GM23338 (cell line): ENCODE measurements around the gene NTM. TPM values are rescaled to one million over a fixed set of nuclear protein-coding genes. Genes with fewer than 3 reads are reported as not detected.

Source experiments
- ATAC-seq: fragments of 200-7000 bp; cut with Tn5 transposase; 3 replicates; pipeline ENCODE4 v1.9.1; 2020
- DNase-seq: peaks from one replicate; pipeline ENCODE4 v3.0.0-alpha.2; 2015; ENCODE audit warnings: low spot score
- H2AFZ ChIP-seq: fragments of 200-600 bp; sonication (generic); 2 replicates; pipeline ENCODE4 v1.8.0; 2016; ENCODE audit warnings: antibody characterized with exemption, mild to moderate bottlenecking, moderate library complexity
- H3F3A ChIP-seq: fragments of 200-600 bp; sonication (generic); replicated peaks from 2 replicates; pipeline ENCODE4 v1.8.0; 2017; ENCODE audit warnings: antibody characterized with exemption, mixed run types, low read depth
- H3K27ac ChIP-seq: fragments of 200-600 bp; sonication (generic); 2 replicates; pipeline ENCODE4 v1.6.1; 2016; ENCODE audit warnings: low read depth
- H3K27me3 ChIP-seq: fragments of 200-600 bp; sonication (generic); 2 replicates; pipeline ENCODE4 v1.8.0; 2016; ENCODE audit warnings: mild to moderate bottlenecking, mixed run types, moderate library complexity; ENCODE audit not compliant: insufficient read depth
- H3K36me3 ChIP-seq: fragments of 200-600 bp; sonication (generic); 2 replicates; pipeline ENCODE4 v1.8.0; 2016; ENCODE audit warnings: mild to moderate bottlenecking; ENCODE audit not compliant: insufficient read depth
- H3K4me1 ChIP-seq: fragments of 200-600 bp; sonication (generic); 2 replicates; pipeline ENCODE4 v1.8.0; 2016; ENCODE audit warnings: mild to moderate bottlenecking, moderate library complexity; ENCODE audit not compliant: insufficient read depth
- H3K4me2 ChIP-seq: fragments of 200-600 bp; sonication (generic); 2 replicates; pipeline ENCODE4 v1.7.1; 2017; ENCODE audit warnings: mixed run types
- H3K4me3 ChIP-seq: fragments of 200-600 bp; sonication (generic); 2 replicates; pipeline ENCODE4 v1.6.1; 2016; ENCODE audit warnings: mixed run types
- H3K79me2 ChIP-seq: fragments of 200-600 bp; sonication (generic); replicated peaks from 2 replicates; pipeline ENCODE4 v1.8.0; 2017; ENCODE audit warnings: mild to moderate bottlenecking; ENCODE audit not compliant: insufficient read depth
- H3K9me2 ChIP-seq: fragments of 200-600 bp; sonication (generic); 2 replicates; pipeline ENCODE4 v1.8.0; 2017; ENCODE audit not compliant: insufficient read depth
- H4K20me1 ChIP-seq: fragments of 200-600 bp; sonication (generic); replicated peaks from 2 replicates; pipeline ENCODE4 v1.8.0; 2017; ENCODE audit warnings: mild to moderate bottlenecking; ENCODE audit not compliant: insufficient read depth
- H3K27ac Mint-ChIP-seq: 2 replicates; pipeline ENCODE4 v1.8.0; 2020; ENCODE audit warnings: inconsistent platforms, mild to moderate bottlenecking, moderate library complexity, mixed read lengths
- H3K27me3 Mint-ChIP-seq: 3 replicates; pipeline ENCODE4 v1.8.0; 2022; ENCODE audit warnings: low read depth, mild to moderate bottlenecking, moderate library complexity, mixed read lengths, inconsistent platforms; ENCODE audit not compliant: insufficient read depth, poor library complexity
- H3K36me3 Mint-ChIP-seq: 3 replicates; pipeline ENCODE4 v1.8.0; 2021; ENCODE audit warnings: low read depth, mild to moderate bottlenecking, inconsistent platforms, moderate library complexity, mixed read lengths
- H3K4me1 Mint-ChIP-seq: 3 replicates; pipeline ENCODE4 v1.8.0; 2020; ENCODE audit warnings: mild to moderate bottlenecking, inconsistent platforms, mixed read lengths
- H3K4me3 Mint-ChIP-seq: 3 replicates; pipeline ENCODE4 v1.8.0; 2021; ENCODE audit warnings: moderate library complexity, mild to moderate bottlenecking, inconsistent platforms, mixed read lengths
- H3K9me3 Mint-ChIP-seq: 3 replicates; pipeline ENCODE4 v1.8.0; 2020; ENCODE audit warnings: moderate library complexity, mild to moderate bottlenecking, inconsistent platforms, mixed read lengths
- CREB1 ChIP-seq: fragments of 250-450 bp; sonication (Bioruptor Pico); IDR thresholded peaks from 2 replicates; pipeline ENCODE4 v1.5.0; 2020; ENCODE audit warnings: low read depth, mild to moderate bottlenecking, moderate library complexity
- CTCF ChIP-seq, 2 experiments: fragments of 200-600 bp in 1 of 2; sonication (generic) in 1 of 2; conservative IDR thresholded peaks; 2 replicates each; pipeline versions ENCODE4 v1.5.1 to v1.6.1; 2016 to 2017; ENCODE audit warnings: antibody characterized with exemption in 2 of 2, low read depth in 2 of 2, mild to moderate bottlenecking in 2 of 2, moderate library complexity in 1 of 2
- EZH2 ChIP-seq: fragments of 200-600 bp; sonication (generic); IDR thresholded peaks from one replicate; pipeline ENCODE4 v1.8.0; 2017; ENCODE audit warnings: antibody characterized with exemption, mild to moderate bottlenecking, low read depth; ENCODE audit not compliant: unreplicated experiment
- NANOG ChIP-seq: IDR thresholded peaks from 2 replicates; pipeline ENCODE4 v1.6.1; 2016; ENCODE audit warnings: antibody characterized with exemption, borderline replicate concordance
- STAT1 ChIP-seq: IDR thresholded peaks from one replicate; pipeline ENCODE4 v1.6.1; 2016; ENCODE audit warnings: antibody characterized with exemption; ENCODE audit not compliant: unreplicated experiment
- ZNF331 ChIP-seq: fragments of 250-450 bp; sonication (Bioruptor Pico); IDR thresholded peaks from 2 replicates; pipeline ENCODE4 v1.5.0; 2020; ENCODE audit warnings: low read depth, mild to moderate bottlenecking, moderate library complexity
- polyA plus RNA-seq: library from polyadenylated mRNA; unstranded; fragments of >200 nt; fragmentation: Nextera tagmentation; extraction: Ambion mirVana; gene quantifications from 2 replicates; pipeline ENCODE4 v1.2.1, GENCODE V29; 2016
- total RNA-seq: library from RNA; depleted of rRNA; stranded (reverse); fragments of >200 nt; shearing (Covaris generic); gene quantifications from 2 replicates; pipeline ENCODE4 v1.2.3, GENCODE V29; 2014
- TF ChIP-seq, protein P1 (sequence below): IDR thresholded peaks from one replicate; pipeline ENCODE4 v1.6.1; 2018; ENCODE audit warnings: antibody characterized with exemption; ENCODE audit not compliant: unreplicated experiment
- TF ChIP-seq, protein P2 (sequence below): fragments of 250-450 bp; sonication (Bioruptor Pico); IDR thresholded peaks from 2 replicates; pipeline ENCODE4 v1.5.0; 2020; ENCODE audit warnings: mild to moderate bottlenecking, moderate library complexity
- TF ChIP-seq, protein P3 (sequence below): IDR thresholded peaks from 2 replicates; pipeline ENCODE4 v1.6.1; 2016; ENCODE audit warnings: antibody characterized with exemption

NTM gene
- total and polyA plus RNA-seq, 2 experiments from 2014 or later = 10.6 to 14.6 TPM

DNA sequence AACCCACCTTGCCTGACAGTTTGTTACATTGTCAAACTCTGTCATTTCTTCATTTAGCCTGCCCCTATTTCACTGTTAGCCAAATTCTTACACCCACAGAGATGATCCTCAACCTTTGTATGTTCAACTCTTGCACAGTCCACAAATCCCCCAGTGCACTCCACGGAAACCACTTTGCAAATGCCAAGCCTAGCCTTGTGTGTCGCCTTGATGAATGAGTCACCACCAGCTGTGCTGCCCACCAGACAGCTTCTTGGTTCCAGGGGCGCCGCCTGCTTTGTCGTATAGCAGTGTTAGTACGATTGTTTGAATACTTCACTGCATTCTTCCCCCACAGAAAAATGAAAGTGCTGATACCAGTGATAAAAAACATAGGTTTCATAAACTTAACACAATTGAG is 686.3 kb downstream of the NTM start (continued):
- TF ChIP-seq, protein P1, sequence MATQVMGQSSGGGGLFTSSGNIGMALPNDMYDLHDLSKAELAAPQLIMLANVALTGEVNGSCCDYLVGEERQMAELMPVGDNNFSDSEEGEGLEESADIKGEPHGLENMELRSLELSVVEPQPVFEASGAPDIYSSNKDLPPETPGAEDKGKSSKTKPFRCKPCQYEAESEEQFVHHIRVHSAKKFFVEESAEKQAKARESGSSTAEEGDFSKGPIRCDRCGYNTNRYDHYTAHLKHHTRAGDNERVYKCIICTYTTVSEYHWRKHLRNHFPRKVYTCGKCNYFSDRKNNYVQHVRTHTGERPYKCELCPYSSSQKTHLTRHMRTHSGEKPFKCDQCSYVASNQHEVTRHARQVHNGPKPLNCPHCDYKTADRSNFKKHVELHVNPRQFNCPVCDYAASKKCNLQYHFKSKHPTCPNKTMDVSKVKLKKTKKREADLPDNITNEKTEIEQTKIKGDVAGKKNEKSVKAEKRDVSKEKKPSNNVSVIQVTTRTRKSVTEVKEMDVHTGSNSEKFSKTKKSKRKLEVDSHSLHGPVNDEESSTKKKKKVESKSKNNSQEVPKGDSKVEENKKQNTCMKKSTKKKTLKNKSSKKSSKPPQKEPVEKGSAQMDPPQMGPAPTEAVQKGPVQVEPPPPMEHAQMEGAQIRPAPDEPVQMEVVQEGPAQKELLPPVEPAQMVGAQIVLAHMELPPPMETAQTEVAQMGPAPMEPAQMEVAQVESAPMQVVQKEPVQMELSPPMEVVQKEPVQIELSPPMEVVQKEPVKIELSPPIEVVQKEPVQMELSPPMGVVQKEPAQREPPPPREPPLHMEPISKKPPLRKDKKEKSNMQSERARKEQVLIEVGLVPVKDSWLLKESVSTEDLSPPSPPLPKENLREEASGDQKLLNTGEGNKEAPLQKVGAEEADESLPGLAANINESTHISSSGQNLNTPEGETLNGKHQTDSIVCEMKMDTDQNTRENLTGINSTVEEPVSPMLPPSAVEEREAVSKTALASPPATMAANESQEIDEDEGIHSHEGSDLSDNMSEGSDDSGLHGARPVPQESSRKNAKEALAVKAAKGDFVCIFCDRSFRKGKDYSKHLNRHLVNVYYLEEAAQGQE = no peak
- TF ChIP-seq CTCF (conservative IDR thresholded peaks at IDR 0.05; ENCODE audit: low read depth in 2 of 2) (no peak), EZH2 (no peak), NANOG (no peak)

DNA sequence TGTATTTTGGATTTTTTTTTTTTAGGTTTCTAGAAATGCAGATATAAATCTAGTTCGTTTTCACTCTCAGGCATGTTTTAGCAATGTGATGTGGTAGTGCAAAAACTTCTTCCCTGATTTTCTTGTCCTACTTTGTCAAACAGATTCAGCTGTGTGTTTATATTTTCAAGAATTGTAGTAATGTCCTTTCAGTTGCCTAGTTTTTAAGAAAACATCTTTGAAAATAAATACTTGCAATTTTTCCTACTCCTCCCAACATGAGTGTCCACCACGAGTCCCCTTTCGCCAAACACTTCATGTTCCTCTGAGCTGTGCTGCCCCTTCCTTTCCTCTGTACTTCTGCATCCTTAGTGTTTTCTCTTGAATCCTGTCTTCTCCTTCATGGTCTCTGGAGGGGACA is 686.9 kb downstream of the NTM start:
- Histone ChIP-seq H3K4me1 (no peaks in the 10 kb centered on the region), H3K27me3 (no peaks in the 10 kb centered on the region), H3K79me2 (no peaks in the 10 kb centered on the region), H3K36me3 (no peaks in the 10 kb centered on the region), H3K4me3 (no peak overlapping the region), H3F3A (no peaks in the 10 kb centered on the region), H3K4me2 (no peak overlapping the region), H3K27ac (no peak overlapping the region), H2AFZ (no peak overlapping the region), H4K20me1 (no peaks in the 10 kb centered on the region), H3K9me2 (peaks cover 14% of the 10 kb centered on the region; the same call in 1 of the 2 replicates)
- ATAC-seq (no peak), DNase-seq (no peak)
- H3K4me3 Mint-ChIP-seq = no peak overlapping the region
- no peak overlapping the region for H3K27ac Mint-ChIP-seq
- H3K27me3 Mint-ChIP-seq = peaks cover 3% of the 10 kb centered on the region
- peaks cover 17% of the 10 kb centered on the region for H3K4me1 Mint-ChIP-seq
- no peaks in the 10 kb centered on the region for H3K9me3 Mint-ChIP-seq
- H3K36me3 Mint-ChIP-seq = no peaks in the 10 kb centered on the region
- TF ChIP-seq, protein P2, sequence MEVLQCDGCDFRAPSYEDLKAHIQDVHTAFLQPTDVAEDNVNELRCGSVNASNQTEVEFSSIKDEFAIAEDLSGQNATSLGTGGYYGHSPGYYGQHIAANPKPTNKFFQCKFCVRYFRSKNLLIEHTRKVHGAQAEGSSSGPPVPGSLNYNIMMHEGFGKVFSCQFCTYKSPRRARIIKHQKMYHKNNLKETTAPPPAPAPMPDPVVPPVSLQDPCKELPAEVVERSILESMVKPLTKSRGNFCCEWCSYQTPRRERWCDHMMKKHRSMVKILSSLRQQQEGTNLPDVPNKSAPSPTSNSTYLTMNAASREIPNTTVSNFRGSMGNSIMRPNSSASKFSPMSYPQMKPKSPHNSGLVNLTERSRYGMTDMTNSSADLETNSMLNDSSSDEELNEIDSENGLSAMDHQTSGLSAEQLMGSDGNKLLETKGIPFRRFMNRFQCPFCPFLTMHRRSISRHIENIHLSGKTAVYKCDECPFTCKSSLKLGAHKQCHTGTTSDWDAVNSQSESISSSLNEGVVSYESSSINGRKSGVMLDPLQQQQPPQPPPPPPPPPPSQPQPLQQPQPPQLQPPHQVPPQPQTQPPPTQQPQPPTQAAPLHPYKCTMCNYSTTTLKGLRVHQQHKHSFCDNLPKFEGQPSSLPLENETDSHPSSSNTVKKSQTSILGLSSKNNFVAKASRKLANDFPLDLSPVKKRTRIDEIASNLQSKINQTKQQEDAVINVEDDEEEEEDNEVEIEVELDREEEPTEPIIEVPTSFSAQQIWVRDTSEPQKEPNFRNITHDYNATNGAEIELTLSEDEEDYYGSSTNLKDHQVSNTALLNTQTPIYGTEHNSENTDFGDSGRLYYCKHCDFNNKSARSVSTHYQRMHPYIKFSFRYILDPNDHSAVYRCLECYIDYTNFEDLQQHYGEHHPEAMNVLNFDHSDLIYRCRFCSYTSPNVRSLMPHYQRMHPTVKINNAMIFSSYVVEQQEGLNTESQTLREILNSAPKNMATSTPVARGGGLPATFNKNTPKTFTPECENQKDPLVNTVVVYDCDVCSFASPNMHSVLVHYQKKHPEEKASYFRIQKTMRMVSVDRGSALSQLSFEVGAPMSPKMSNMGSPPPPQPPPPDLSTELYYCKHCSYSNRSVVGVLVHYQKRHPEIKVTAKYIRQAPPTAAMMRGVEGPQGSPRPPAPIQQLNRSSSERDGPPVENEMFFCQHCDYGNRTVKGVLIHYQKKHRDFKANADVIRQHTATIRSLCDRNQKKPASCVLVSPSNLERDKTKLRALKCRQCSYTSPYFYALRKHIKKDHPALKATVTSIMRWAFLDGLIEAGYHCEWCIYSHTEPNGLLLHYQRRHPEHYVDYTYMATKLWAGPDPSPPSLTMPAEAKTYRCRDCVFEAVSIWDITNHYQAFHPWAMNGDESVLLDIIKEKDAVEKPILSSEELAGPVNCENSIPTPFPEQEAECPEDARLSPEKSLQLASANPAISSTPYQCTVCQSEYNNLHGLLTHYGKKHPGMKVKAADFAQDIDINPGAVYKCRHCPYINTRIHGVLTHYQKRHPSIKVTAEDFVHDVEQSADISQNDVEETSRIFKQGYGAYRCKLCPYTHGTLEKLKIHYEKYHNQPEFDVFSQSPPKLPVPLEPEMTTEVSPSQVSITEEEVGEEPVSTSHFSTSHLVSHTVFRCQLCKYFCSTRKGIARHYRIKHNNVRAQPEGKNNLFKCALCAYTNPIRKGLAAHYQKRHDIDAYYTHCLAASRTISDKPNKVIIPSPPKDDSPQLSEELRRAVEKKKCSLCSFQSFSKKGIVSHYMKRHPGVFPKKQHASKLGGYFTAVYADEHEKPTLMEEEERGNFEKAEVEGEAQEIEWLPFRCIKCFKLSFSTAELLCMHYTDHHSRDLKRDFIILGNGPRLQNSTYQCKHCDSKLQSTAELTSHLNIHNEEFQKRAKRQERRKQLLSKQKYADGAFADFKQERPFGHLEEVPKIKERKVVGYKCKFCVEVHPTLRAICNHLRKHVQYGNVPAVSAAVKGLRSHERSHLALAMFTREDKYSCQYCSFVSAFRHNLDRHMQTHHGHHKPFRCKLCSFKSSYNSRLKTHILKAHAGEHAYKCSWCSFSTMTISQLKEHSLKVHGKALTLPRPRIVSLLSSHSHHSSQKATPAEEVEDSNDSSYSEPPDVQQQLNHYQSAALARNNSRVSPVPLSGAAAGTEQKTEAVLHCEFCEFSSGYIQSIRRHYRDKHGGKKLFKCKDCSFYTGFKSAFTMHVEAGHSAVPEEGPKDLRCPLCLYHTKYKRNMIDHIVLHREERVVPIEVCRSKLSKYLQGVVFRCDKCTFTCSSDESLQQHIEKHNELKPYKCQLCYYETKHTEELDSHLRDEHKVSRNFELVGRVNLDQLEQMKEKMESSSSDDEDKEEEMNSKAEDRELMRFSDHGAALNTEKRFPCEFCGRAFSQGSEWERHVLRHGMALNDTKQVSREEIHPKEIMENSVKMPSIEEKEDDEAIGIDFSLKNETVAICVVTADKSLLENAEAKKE (CRISPR knock-in tag) = no peak
- TF ChIP-seq, protein P3, sequence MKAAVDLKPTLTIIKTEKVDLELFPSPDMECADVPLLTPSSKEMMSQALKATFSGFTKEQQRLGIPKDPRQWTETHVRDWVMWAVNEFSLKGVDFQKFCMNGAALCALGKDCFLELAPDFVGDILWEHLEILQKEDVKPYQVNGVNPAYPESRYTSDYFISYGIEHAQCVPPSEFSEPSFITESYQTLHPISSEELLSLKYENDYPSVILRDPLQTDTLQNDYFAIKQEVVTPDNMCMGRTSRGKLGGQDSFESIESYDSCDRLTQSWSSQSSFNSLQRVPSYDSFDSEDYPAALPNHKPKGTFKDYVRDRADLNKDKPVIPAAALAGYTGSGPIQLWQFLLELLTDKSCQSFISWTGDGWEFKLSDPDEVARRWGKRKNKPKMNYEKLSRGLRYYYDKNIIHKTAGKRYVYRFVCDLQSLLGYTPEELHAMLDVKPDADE = no peak
- no peak for TF ChIP-seq CREB1 (CRISPR knock-in tag)
- TF ChIP-seq STAT1 = no peak
- no peak for TF ChIP-seq ZNF331 (CRISPR knock-in tag)
- no peak for TF ChIP-seq CTCF (conservative IDR thresholded peaks at IDR 0.05; ENCODE audit: low read depth in 2 of 2)
- TF ChIP-seq EZH2 = no peak
